DND-41 (cell line): ENCODE data around the gene NR1H4.

Experiments used
- ATAC-seq: fragments of 200-7000 bp; cut with Tn5 transposase; 3 replicates; pipeline ENCODE4 v1.9.1; 2021; ENCODE audit warnings: low read depth; ENCODE audit not compliant: insufficient read depth
- DNase-seq: peaks from one replicate; pipeline ENCODE4 v3.0.0-alpha.2; 2020
- H2AFZ ChIP-seq: 2 replicates; pipeline ENCODE4 v1.6.0; 2012; ENCODE audit warnings: low read depth, low read length
- H3K27ac ChIP-seq: 2 replicates; pipeline ENCODE4 v1.5.1; 2012; ENCODE audit warnings: low read length, inconsistent platforms
- H3K27me3 ChIP-seq: fragments of 200-600 bp; sonication (generic); 2 replicates; pipeline ENCODE4 v1.6.0; 2012; ENCODE audit warnings: low read length, mild to moderate bottlenecking, inconsistent platforms; ENCODE audit not compliant: insufficient read depth, poor library complexity
- H3K36me3 ChIP-seq: 2 replicates; pipeline ENCODE4 v1.5.1; 2012; ENCODE audit warnings: low read length, inconsistent platforms; ENCODE audit not compliant: insufficient read depth
- H3K4me1 ChIP-seq: 2 replicates; pipeline ENCODE4 v1.5.1; 2012; ENCODE audit warnings: mild to moderate bottlenecking, low read length; ENCODE audit not compliant: insufficient read depth
- H3K4me2 ChIP-seq: 2 replicates; pipeline ENCODE4 v1.6.0; 2012; ENCODE audit warnings: mild to moderate bottlenecking, moderate library complexity, low read length, inconsistent platforms; ENCODE audit not compliant: insufficient read depth
- H3K4me3 ChIP-seq, 2 experiments: fragments of 200-600 bp in 1 of 2; shearing (Covaris generic) in 1 of 2; 2 replicates each; pipeline ENCODE4 v1.5.1; 2012 to 2016; ENCODE audit warnings: inconsistent platforms in 2 of 2, low read length in 2 of 2, mild to moderate bottlenecking in 2 of 2, low read depth in 1 of 2, moderate library complexity in 1 of 2
- H3K79me2 ChIP-seq: 2 replicates; pipeline ENCODE4 v1.6.0; 2012; ENCODE audit warnings: low read length, inconsistent platforms; ENCODE audit not compliant: insufficient read depth
- H3K9ac ChIP-seq: 2 replicates; pipeline ENCODE4 v1.6.0; 2012; ENCODE audit warnings: low read depth, mild to moderate bottlenecking, inconsistent platforms, low read length, moderate library complexity
- H3K9me3 ChIP-seq: 2 replicates; pipeline ENCODE4 v1.5.1; 2012; ENCODE audit warnings: low read length, moderate library complexity, mild to moderate bottlenecking, inconsistent platforms; ENCODE audit not compliant: insufficient read depth, severe bottlenecking
- H4K20me1 ChIP-seq: 2 replicates; pipeline ENCODE4 v1.6.0; 2012; ENCODE audit warnings: low read length; ENCODE audit not compliant: insufficient read depth
- CTCF ChIP-seq: IDR thresholded peaks from 2 replicates; pipeline ENCODE4 v1.5.1; 2012; ENCODE audit warnings: borderline replicate concordance, low read length, moderate library complexity, mild to moderate bottlenecking; ENCODE audit not compliant: poor library complexity, severe bottlenecking; ENCODE audit errors: extremely low read depth
- EZH2 ChIP-seq: IDR thresholded peaks from 3 replicates; pipeline ENCODE4 v1.6.1; 2012; ENCODE audit warnings: borderline replicate concordance, low read depth, mild to moderate bottlenecking, moderate library complexity, low read length, inconsistent platforms; ENCODE audit not compliant: severe bottlenecking

The NR1H4 gene

DNA sequence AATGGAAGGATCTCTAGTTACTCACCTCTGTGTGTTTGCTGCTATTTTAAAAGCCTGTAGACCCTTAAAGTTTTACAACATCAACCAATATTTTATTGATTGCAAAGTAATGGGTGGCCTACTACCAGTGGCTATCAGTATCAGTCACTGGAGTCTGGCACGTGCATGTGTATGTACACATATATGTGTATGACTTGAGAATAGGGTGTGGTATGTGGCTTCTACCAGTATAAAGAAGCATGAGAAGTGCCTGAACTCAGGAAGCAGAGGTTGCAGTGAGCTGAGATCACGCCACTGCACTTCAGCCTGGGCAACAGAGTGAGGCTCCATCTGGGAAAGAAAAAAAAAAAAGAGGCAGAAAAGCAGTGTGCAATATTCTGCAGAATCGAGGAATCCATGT lies 54.4 kb downstream of the NR1H4 start:
- Histone ChIP-seq H3K79me2 (no peaks in the 10 kb centered on the region), H3K27me3 (peaks cover 3% of the 10 kb centered on the region), H3K4me2 (no peak overlapping the region), H3K4me1 (no peaks in the 10 kb centered on the region), H3K4me3 (no peak overlapping the region), H3K27ac (no peak overlapping the region), H3K9me3 (no peaks in the 10 kb centered on the region), H2AFZ (no peak overlapping the region), H4K20me1 (no peaks in the 10 kb centered on the region), H3K36me3 (no peaks in the 10 kb centered on the region), H3K9ac (no peak overlapping the region)
- no peak for ATAC-seq
- no peak for DNase-seq
- TF ChIP-seq EZH2 = no peak
- TF ChIP-seq CTCF = no peak

GRCh38 chr12:100528471-100529127 lies 54.9 kb downstream of the NR1H4 start:
- H3K27ac ChIP-seq = no peak overlapping the region
- DNase-seq (no peak), ATAC-seq (no peak)
- no peak overlapping the region for H3K9ac ChIP-seq
- no peaks in the 10 kb centered on the region for H3K9me3 ChIP-seq
- H2AFZ ChIP-seq = no peak overlapping the region
- H3K4me2 ChIP-seq = no peak overlapping the region
- H3K4me1 ChIP-seq = no peaks in the 10 kb centered on the region
- no peaks in the 10 kb centered on the region for H3K36me3 ChIP-seq
- peaks cover 3% of the 10 kb centered on the region for H3K27me3 ChIP-seq
- H3K79me2 ChIP-seq = no peaks in the 10 kb centered on the region
- no peaks in the 10 kb centered on the region for H4K20me1 ChIP-seq
- TF ChIP-seq EZH2 (no peak), CTCF (no peak)
- H3K4me3 ChIP-seq = no peak overlapping the region

GRCh38 chr12:100529756-100530350 lies 56.2 kb downstream of the NR1H4 start:
- ATAC-seq = no peak
- no peak for TF ChIP-seq EZH2
- TF ChIP-seq CTCF = no peak
- H3K4me2 ChIP-seq = no peak overlapping the region

More at GRCh38 chr12:100529756-100530350, 56.2 kb downstream of the NR1H4 start:
- H3K27ac ChIP-seq = no peak overlapping the region
- H3K4me1 ChIP-seq = no peaks in the 10 kb centered on the region
- no peaks in the 10 kb centered on the region for H3K79me2 ChIP-seq
- H4K20me1 ChIP-seq = no peaks in the 10 kb centered on the region
- H2AFZ ChIP-seq = no peak overlapping the region
- H3K27me3 ChIP-seq = peaks cover 3% of the 10 kb centered on the region
- H3K36me3 ChIP-seq = no peaks in the 10 kb centered on the region
- no peak for DNase-seq
- no peak overlapping the region for H3K4me3 ChIP-seq
- no peak overlapping the region for H3K9ac ChIP-seq
- H3K9me3 ChIP-seq = no peaks in the 10 kb centered on the region
